DND-41 (cell line): ENCODE results near the gene TCF7L1.

Experiments
- CTCF ChIP-seq: IDR thresholded peaks from 2 replicates; pipeline ENCODE4 v1.5.1; 2012; ENCODE audit warnings: borderline replicate concordance, low read length, moderate library complexity, mild to moderate bottlenecking; ENCODE audit not compliant: poor library complexity, severe bottlenecking; ENCODE audit errors: extremely low read depth
- EZH2 ChIP-seq: IDR thresholded peaks from 3 replicates; pipeline ENCODE4 v1.6.1; 2012; ENCODE audit warnings: borderline replicate concordance, low read depth, mild to moderate bottlenecking, moderate library complexity, low read length, inconsistent platforms; ENCODE audit not compliant: severe bottlenecking

- no peak for TF ChIP-seq CTCF
- TF ChIP-seq EZH2, result no peak
Measured at GRCh38 chr2:85215081-85215447, 81.9 kb downstream of the TCF7L1 start.
